ENCODE measurements around the gene CHGA. TPM values are rescaled to one million over a fixed set of nuclear protein-coding genes. Genes with fewer than 3 reads are reported as not detected.

CHGA gene
- total and polyA plus RNA-seq, 2 of the 13 experiments (the other 11 are each of a cell fraction or from before 2014, with no cell fraction given) = not detected

- TF ChIP-seq BCLAF1 (IDR thresholded peaks at IDR 0.05) (no peak), ZNF780A (CRISPR knock-in tag; IDR thresholded peaks at IDR 0.05) (no peak)
Observed at GRCh38 chr14:92941531-92941930, 18.6 kb downstream of the CHGA start (continued).

- ChIA-PET POLR2A (no interaction called here), CTCF (ENCODE audit: low intra/inter-chr PET ratio, low total read pairs) (no interaction called here)
- Histone ChIP-seq H3K36me3 (replicated peaks in 1 of 2; ENCODE audit: control insufficient read depth in 1 of 2, insufficient read depth in 2 of 2, low read length in 2 of 2) (peaks cover 2 to 4% of the 10 kb centered on the region in 2 experiments; a peak in 3 of 5 replicates), H3K27ac (ENCODE audit: extremely low read length, insufficient read depth, low read length) (no peak overlapping the region), H3K27me3 (ENCODE audit: control insufficient read depth in 1 of 2, insufficient read depth in 2 of 2, low read length in 2 of 2) (no peaks in the 10 kb centered on the region), H3K4me2 (ENCODE audit: low read depth, low read length) (no peak overlapping the region), H3K4me3 (replicated peaks in 1 of 3; ENCODE audit: insufficient read depth in 1 of 3, low read depth in 2 of 3, low read length in 3 of 3) (no peak overlapping the region), H3K79me2 (ENCODE audit: insufficient read depth, low read length) (no peaks in the 10 kb centered on the region), H4K20me1 (ENCODE audit: insufficient read depth, low read length) (no peaks in the 10 kb centered on the region), H3K4me1 (ENCODE audit: insufficient read depth, low read length) (no peaks in the 10 kb centered on the region), H3K9me3 (ENCODE audit: low read length) (no peaks in the 10 kb centered on the region), H3K9ac (ENCODE audit: insufficient read depth, low read depth, low read length) (no peak overlapping the region), H2AFZ (ENCODE audit: low read length) (no peak overlapping the region)
- DNase-seq (ENCODE audit: low spot score) = no peak
- no peak for FAIRE-seq
- WGBS (ENCODE audit: low lambda C conversion rate) = 100% methylated on average over 5 of the region's 5 CpGs
- no TSS peak for BruUV-seq (replicated peaks)
- intact Hi-C loops (cut with micrococcal nuclease; ENCODE audit: unreplicated experiment) (no loop called here), in situ Hi-C loops (cut with HindIII; ENCODE audit: extremely low pct_ligation_motif_present, low pct_unique_long_range_greater_than_20kb) (no loop called here)
- ATAC-seq = no peak
- TF ChIP-seq GATAD1 (CRISPR knock-in tag; IDR thresholded peaks at IDR 0.05) = no peak
- no peak for TF ChIP-seq NR2F1 (CRISPR knock-in tag; IDR thresholded peaks at IDR 0.05)
- TF ChIP-seq PAXIP1 (CRISPR knock-in tag; conservative IDR thresholded peaks at IDR 0.05) = no peak
- TF ChIP-seq THRA (CRISPR knock-in tag; IDR thresholded peaks at IDR 0.05; ENCODE audit: borderline replicate concordance) = no peak
- TF ChIP-seq GATAD2A (CRISPR knock-in tag; IDR thresholded peaks at IDR 0.05) = no peak
- TF ChIP-seq RXRA (CRISPR knock-in tag; IDR thresholded peaks at IDR 0.05) = no peak
- TF ChIP-seq NFKB2 (CRISPR knock-in tag; IDR thresholded peaks at IDR 0.05; ENCODE audit: borderline replicate concordance) = no peak
- no peak for TF ChIP-seq JDP2 (CRISPR knock-in tag; IDR thresholded peaks at IDR 0.05; ENCODE audit: borderline replicate concordance)
- TF ChIP-seq MAX (IDR thresholded peaks at IDR 0.05) = no peak
Observed at GRCh38 chr14:92942136-92942535, 19.2 kb downstream of the CHGA start.
